HG02938 (cell line): ENCODE measurements around the gene PCDH19.
A peak's percentile ranks its signal among the peaks of the same experiment; 100 is the strongest.
"Not testable (repeated sequence)": the region's sequence is repeated elsewhere in the genome, so short reads cannot be mapped to it uniquely, and the experiment has no call there.

Experiments used
- ATAC-seq: cut with Tn5 transposase; IDR thresholded peaks from one replicate; pipeline ENCODE4 v1.9.1; 2021; ENCODE audit warnings: mild to moderate bottlenecking, moderate library complexity; ENCODE audit not compliant: unreplicated experiment

PCDH19 gene, protein sequence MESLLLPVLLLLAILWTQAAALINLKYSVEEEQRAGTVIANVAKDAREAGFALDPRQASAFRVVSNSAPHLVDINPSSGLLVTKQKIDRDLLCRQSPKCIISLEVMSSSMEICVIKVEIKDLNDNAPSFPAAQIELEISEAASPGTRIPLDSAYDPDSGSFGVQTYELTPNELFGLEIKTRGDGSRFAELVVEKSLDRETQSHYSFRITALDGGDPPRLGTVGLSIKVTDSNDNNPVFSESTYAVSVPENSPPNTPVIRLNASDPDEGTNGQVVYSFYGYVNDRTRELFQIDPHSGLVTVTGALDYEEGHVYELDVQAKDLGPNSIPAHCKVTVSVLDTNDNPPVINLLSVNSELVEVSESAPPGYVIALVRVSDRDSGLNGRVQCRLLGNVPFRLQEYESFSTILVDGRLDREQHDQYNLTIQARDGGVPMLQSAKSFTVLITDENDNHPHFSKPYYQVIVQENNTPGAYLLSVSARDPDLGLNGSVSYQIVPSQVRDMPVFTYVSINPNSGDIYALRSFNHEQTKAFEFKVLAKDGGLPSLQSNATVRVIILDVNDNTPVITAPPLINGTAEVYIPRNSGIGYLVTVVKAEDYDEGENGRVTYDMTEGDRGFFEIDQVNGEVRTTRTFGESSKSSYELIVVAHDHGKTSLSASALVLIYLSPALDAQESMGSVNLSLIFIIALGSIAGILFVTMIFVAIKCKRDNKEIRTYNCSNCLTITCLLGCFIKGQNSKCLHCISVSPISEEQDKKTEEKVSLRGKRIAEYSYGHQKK (N-terminal part only)

DNA sequence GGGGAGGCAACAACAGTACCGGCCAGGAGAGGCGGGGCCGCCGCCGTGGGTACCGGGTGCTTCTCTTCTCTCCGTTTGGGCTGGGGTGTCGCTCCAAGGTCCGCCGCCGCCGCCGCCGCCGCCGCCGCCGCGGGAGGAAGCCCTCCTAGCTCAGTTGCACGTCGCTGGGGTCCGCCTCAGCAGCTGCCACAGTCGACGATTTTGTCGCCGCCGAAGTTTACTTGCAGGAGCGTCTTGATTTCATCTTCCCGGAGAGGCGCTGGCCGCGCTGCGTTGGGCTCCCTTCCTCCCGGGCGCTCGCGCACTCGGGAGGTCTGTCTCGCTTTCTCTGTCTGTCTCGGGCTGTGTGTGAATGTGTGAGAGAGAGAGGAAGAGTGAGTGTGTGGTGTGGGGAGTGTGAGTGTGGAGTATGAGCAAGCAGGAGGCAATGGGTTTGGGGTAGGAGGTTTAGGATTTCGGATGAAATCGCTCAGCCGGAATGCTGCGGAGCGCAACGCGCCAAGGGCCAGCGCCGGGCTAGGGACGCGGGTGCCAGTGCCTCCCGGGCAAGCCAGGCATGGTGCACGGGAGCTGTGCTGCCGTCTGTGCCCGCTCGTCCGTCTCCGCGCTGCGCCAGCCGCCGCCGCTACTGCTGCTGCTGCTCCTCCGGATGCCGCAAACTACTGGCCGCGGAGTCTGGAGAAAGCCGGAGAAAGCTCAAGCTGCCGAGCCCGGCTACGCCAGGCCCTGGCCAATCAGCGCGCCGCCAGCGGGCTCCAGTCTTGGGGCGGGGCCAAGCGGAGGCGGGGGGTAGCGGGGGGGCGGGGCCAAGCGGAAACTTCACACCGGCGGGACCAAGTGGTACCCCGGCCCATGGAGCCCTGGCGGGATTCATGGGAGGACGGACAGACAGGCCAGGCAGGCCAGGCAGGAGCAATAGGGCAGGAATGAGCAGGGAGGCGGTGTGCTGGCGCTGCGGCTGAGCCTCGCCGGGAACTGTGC, at the start of gene PCDH19:
Gene PCDH19 (minus strand): TSS at position 664 of the 981 bp plus-strand sequence. CDS start 1,676 bp downstream, outside the sequence.
- ATAC-seq: no peak

DNA sequence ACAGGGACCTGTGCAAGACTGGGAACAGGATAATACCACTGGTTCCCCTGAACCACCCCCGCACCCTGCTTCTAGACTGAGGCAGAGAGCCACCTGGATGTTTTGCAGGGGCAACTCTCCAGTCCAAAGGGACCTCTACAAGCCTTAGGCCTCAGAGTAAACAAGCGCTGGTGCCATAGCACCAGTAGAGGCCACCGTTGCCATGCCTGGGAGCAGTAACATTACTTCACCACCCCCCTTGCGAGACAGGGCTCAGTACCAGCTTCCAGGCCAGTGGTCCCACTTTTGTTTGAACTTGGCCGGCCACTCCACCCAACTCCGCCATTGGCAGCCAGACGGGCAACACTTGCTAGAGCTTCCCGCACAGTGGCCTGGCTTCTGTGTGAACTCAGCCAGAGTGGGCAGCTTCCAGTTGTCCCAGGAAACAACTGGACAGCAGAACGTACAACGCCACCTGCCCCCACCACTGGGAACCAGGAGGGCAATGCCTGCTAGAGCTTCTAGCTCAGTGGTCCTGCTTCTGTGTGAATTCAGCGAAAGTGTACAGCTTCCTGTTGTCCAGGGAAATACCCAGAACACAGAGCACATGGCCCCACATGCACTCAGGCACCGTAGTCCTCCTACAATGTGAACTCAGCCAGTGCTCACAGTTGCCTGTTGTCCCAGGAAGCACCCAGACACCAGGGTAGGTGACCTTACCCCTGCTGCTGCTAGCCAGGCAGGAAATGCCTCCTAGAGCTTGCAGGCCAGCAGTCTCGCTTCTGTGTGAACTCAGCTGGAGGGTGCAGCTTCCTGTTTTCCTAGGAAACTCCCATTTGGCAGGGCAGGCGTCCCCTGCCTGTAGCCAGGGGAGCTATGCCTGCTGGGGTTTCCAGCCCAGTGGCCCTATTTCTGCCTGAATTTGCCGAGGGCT, 39.9 kb upstream of the PCDH19 start:
- ATAC-seq: no peak

- no peak for ATAC-seq
These were observed 37.8 kb upstream of the PCDH19 start for GRCh38 chrX:100447655-100448397.

DNA sequence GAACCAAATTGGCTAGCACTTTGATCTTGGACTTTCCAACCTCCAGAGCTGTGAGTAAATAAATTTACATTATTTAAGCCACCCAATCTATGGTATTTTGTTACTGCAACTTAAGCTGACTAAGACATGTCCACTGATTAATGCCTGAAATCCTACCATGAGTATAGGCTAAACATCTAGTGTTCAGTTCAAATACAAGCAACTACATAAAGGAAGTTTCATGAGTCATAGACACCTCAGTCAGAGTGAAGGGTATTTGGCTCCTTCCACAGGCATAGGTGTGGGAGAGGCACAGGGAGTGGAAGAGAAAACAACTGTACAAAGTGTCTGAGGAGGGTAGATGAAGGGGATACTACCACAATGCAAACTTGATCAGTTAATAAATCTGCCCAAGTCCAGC, 35.5 kb upstream of the PCDH19 start:
- ATAC-seq: no peak

DNA sequence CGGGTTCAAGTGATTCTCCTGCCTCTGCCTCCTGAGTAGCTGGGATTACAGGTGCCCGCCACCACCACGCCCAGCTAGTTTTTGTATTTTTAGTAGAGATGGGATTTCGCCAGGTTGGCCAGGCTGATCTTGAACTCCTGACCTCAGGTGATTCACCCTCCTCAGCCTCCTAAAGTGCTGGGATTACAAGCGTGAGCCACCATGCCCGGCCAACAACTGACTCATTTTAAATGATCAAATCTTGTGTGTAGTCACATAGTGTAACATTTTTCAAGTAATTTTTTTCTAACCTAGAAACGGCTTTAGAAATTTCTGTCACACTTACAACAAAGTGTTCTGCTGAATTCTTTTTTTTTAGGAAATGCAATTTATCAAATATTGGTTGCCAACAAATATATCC, 31.2 kb upstream of the PCDH19 start:
- not testable (repeated sequence) for ATAC-seq

GRCh38 chrX:100440006-100440405, 29.9 kb upstream of the PCDH19 start:
- no peak for ATAC-seq

DNA sequence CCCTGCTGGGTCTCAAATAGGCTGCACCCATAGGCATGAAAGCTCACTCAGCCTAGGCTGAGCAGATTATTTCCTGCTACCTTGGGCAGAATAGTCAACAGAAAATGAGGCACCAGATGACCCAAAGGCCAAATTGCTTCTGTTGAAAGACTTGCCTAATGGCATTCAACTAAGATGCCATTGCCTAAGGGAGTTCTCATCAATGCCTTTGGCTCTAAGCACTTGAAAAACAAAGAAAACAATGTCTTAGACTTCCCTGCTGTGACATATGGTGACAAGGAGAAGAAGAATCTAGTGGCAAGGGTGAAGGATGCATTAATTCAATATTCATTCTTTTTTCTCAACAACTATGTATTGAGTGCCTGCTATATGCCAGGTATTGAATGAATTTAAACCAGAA, 25.7 kb upstream of the PCDH19 start:
- ATAC-seq: no peak

- ATAC-seq: no peak
These were observed 13.9 kb upstream of the PCDH19 start for GRCh38 chrX:100424012-100424411.

DNA sequence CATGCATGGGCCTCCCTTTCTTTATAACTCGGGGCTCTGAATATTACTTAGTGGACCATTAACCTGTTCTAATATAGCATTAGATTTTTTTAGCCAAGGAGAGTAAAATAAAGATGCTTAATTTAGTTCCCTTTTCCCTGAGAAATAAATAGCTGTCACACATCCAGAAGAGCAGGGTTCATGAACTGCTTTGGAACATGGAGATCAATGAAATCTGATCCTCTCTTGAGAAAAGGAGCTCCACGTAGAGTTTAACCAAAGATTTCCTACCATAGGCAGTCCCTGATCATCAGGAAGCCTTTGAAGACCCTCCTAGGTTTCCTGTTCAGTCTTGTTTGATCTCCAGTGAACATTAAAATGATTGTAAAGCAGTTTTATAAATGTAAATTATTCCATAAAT, 8.5 kb upstream of the PCDH19 start:
- ATAC-seq: no peak

DNA sequence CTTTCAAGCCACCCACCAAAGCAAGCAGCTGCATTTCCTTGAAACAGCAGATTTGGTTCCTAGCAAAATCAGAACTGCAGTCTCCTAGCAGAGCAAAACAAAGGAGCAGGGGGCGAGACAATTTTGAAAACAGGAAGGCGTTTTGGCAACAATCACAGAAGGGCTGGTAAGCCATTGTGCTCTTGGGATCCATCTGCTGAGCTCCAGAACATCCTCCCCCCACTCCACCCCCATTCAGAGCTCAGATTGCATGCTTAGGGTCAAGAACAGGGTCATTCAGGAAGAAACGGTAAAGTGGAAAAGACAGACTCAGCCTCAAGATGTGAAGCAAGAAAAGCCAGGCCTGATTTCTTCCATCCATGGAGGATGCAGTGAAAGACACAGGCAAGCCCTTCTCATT, 7.6 kb upstream of the PCDH19 start:
- ATAC-seq: no peak

- ATAC-seq: peak; percentile 78
These were observed 3.2 kb upstream of the PCDH19 start for GRCh38 chrX:100413229-100413628.

- ATAC-seq: no peak
These were observed 2.0 kb upstream of the PCDH19 start for GRCh38 chrX:100411802-100412715.

DNA sequence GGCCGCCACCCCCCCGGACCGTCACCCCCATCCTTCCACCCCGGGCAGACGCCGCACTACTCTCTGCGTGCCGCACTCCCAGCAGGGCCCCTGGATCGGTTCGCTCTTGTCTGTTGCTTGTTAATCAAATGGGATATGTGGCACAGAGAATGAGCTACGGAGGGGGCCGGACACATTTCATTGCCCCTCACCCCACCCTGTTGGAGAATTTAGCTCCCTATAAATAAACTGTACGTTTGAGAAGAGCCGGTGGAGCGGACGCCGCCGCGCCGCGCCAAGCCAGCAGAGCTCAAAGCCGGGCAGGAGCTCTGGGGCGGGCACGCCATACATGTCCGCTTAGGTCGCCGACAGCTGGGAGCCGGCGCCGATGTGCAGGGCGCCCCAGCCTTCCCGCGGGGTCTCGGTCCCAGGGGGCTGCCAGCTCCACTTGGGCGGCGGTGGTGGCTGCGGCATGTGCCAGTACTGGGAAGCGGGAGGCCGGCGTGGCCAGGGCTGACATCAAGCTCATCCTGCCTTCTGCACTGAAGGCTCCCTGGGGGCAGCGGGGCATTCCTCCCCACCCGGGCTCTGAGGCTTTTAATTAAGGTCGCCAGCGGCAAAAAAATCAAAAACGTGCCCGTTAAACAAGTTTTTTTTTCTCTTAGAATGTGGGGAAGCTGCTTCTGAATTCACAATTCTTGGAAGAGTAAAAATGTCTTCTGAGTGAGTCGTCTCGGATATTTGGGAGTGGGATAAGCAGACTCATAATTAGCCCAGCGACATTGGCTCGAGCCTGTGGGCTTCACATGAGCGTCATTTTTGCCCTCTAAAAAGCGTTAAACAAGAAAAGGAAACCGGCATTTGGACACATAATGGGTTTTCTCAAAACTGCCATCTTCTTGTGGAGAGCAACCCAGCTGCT, 1.1 kb upstream of the PCDH19 start:
- no peak for ATAC-seq

DNA sequence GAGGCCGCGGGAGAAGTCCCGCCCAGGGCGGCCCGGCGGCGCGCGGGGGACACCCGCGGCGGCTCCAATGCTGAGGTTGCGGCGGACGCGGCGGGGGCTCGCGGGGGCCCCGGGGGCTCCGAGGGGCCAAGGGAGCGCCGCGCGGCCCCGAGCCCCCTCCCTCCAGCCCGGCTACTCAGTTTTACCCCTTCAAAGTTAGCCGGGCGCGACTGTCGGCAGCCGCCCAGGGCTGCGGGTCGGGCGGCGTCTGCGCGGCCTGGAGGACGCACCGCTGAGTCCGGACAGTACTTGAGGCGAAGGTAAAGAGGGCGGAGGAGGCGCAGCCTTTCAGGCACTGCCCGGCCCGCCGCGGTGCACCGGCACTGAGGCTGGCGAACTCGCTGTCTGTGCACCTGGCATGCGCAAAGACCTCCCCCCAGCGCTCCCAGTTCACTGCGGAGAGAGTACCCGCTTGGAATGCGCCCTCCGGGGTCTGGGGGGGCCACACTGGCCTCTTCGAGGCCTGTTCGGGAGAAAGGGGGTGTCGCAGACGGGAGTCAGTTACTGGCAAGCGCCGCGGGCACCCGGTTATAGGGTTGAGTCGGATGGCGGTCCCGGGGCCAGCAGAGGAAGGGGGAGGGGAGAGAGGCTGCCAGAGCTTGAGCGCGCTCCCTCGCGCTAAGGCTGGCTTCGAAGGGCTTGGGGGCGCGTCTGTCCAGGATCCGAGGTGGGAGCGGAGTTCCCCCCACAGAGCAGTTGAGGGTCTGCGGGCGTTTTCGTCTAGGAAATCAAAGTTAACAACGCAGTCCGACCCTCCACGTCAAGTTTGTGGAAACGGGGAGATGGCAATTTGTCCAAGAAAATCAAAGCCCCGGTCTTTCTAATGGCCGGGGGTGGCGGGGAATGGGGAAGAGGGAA, 1.1 kb downstream of the PCDH19 start:
- no peak for ATAC-seq

DNA sequence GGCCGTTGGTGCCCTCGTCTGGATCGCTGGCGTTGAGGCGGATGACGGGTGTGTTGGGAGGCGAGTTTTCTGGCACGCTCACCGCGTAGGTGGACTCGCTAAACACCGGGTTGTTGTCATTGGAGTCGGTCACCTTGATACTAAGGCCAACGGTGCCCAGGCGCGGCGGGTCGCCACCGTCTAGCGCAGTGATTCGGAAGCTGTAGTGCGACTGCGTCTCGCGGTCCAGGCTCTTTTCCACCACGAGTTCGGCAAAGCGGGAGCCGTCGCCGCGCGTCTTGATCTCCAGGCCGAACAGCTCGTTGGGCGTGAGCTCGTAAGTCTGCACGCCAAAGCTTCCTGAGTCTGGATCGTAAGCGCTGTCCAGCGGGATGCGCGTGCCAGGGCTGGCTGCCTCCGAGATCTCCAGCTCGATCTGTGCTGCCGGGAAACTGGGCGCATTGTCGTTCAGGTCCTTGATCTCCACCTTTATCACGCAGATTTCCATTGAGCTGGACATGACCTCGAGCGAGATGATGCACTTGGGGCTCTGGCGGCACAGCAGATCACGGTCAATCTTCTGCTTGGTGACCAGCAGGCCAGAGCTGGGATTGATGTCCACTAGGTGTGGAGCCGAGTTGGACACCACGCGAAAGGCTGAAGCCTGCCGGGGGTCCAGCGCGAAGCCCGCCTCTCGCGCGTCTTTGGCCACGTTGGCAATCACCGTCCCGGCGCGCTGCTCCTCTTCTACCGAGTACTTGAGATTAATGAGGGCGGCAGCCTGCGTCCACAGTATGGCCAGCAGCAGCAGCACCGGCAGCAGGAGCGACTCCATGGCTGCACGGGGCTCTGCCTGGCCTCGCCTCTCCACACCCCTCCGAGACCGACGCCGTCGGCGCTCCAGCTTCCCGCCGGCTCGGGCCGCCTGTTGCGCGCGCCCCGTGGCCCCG, 2.0 kb downstream of the PCDH19 start:
- no peak for ATAC-seq
